VCaP (cell line): ENCODE measurements around the gene TBC1D17.
A peak's percentile ranks its signal among the peaks of the same experiment; 100 is the strongest.

Experiments used
- H3K27ac ChIP-seq: fragments of 450-650 bp; 2 replicates; pipeline ENCODE4 v1.5.1; 2017
- TF ChIP-seq, protein P1 (sequence below): fragments of 450-650 bp; conservative IDR thresholded peaks from 2 replicates; pipeline ENCODE4 v1.5.1; 2017; ENCODE audit warnings: mild to moderate bottlenecking, moderate library complexity

The TBC1D17 gene

GRCh38 chr19:49937750-49938381 is 60.4 kb downstream of the TBC1D17 start:
- TF ChIP-seq, protein P1, sequence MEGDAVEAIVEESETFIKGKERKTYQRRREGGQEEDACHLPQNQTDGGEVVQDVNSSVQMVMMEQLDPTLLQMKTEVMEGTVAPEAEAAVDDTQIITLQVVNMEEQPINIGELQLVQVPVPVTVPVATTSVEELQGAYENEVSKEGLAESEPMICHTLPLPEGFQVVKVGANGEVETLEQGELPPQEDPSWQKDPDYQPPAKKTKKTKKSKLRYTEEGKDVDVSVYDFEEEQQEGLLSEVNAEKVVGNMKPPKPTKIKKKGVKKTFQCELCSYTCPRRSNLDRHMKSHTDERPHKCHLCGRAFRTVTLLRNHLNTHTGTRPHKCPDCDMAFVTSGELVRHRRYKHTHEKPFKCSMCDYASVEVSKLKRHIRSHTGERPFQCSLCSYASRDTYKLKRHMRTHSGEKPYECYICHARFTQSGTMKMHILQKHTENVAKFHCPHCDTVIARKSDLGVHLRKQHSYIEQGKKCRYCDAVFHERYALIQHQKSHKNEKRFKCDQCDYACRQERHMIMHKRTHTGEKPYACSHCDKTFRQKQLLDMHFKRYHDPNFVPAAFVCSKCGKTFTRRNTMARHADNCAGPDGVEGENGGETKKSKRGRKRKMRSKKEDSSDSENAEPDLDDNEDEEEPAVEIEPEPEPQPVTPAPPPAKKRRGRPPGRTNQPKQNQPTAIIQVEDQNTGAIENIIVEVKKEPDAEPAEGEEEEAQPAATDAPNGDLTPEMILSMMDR: peak; percentile 99

More at GRCh38 chr19:49937750-49938381, 60.4 kb downstream of the TBC1D17 start:
- peak overlapping the region; percentile 28; the same call in 1 of the 2 replicates for H3K27ac ChIP-seq
